ENCODE results near the gene MAN1C1. TPM values are rescaled to one million over a fixed set of nuclear protein-coding genes. Genes with fewer than 3 reads are reported as not detected.

The MAN1C1 gene
- total and polyA plus RNA-seq, 4 donors, result 4.6 to 14.7 (median 13.1) TPM

DNA sequence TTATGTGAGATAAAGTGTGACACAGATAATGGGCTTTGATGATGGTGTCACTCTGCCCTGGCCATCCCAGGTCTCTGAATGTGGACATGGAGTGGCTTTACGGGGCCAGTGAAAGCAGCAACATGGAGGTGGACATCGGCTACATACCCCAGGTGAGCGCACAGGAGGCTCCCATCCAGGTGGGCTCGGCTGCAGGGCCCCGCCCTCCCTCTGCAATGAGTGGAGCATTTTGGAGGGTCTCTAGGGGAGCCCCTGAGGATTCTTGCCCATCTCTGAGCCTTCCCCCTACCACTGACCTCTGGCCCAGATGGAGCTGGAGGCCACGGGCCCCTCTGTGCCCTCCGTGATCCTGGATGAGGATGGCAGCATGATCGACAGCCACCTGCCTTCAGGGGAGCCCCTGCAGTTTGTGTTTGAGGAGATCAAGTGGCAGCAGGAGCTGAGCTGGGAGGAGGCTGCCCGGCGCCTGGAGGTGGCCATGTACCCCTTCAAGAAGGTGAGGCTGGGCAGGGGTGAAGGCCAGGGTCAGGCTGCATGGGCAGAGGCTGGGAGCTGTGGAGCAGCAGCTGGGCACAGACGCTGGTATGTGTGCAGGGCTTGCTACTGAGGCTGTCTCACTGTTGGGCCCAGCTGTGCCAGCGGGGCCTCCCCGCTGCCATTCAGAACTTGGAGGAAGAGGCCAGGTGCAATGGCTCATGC, 194.9 kb downstream of the MAN1C1 start:
- peaks cover 0 to under 1% (median 0%) of the 10 kb centered on the region in 5 donors for H3K4me1 ChIP-seq (ENCODE audit: control insufficient read depth in 5 of 5, insufficient read depth in 5 of 5, low read length in 5 of 5)
- H3K36me3 ChIP-seq (ENCODE audit: control insufficient read depth in 4 of 4, insufficient read depth in 4 of 4, low read length in 4 of 4), result peaks cover 0 to 55% (median 12%) of the 10 kb centered on the region in 4 donors
- WGBS, 2 donors, result 94 to 96% methylated on average over 13 of the region's 13 CpGs
- ATAC-seq (ENCODE audit: insufficient read depth, low FRiP score) (no peak), DNase-seq (no peak)
- no peaks in the 10 kb centered on the region for H3K9me3 ChIP-seq (ENCODE audit: control insufficient read depth in 4 of 4, insufficient read depth in 3 of 4, low read length in 3 of 4)
- TF ChIP-seq, protein P1, sequence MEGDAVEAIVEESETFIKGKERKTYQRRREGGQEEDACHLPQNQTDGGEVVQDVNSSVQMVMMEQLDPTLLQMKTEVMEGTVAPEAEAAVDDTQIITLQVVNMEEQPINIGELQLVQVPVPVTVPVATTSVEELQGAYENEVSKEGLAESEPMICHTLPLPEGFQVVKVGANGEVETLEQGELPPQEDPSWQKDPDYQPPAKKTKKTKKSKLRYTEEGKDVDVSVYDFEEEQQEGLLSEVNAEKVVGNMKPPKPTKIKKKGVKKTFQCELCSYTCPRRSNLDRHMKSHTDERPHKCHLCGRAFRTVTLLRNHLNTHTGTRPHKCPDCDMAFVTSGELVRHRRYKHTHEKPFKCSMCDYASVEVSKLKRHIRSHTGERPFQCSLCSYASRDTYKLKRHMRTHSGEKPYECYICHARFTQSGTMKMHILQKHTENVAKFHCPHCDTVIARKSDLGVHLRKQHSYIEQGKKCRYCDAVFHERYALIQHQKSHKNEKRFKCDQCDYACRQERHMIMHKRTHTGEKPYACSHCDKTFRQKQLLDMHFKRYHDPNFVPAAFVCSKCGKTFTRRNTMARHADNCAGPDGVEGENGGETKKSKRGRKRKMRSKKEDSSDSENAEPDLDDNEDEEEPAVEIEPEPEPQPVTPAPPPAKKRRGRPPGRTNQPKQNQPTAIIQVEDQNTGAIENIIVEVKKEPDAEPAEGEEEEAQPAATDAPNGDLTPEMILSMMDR (IDR thresholded peaks at IDR 0.05; ENCODE audit: control extremely low read depth, extremely low read depth), result no peak
- no peak overlapping the region for H3K9ac ChIP-seq (ENCODE audit: insufficient read depth in 1 of 2, low read length in 2 of 2)
- no peak overlapping the region for H3K4me3 ChIP-seq
- H3K27me3 ChIP-seq (ENCODE audit: control insufficient read depth in 3 of 3, insufficient read depth in 3 of 3, low read length in 2 of 3), result no peaks in the 10 kb centered on the region
- H3K27ac ChIP-seq (ENCODE audit: low read depth in 1 of 2, low read length in 1 of 2), result no peak overlapping the region

DNA sequence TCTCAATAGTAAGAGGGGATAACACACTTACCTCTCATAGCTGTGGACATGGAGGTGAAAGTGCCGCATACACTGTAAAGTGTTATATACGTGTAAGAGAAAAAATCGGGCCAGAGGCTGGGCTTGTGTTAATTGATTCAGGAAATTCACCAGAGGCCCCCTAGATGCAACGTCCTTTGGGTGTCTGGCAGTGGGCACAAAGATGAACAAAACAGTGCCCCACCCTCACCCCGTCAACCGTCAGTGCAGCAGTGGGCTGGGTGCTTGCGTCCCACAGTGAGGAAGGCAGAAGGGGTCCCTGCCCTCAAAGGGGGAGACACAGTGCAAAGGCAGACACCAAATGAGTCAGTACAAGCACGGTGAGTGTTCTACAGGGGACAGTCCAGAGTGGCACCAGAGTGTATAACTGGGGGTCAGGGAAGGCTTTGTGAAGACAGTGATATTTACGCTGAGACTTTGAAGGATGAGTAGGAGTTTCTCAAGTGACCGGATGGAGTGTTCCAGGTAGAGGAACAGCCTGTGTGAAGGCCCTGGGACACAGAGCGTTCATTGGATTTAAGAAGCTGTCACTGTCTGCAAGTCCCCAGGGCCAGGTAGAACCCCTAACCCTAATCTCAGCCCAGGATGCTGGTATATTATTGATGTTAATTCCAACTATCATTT, 196.6 kb downstream of the MAN1C1 start:
- no peak for ATAC-seq (ENCODE audit: insufficient read depth, low FRiP score)
- TF ChIP-seq, protein P1 (IDR thresholded peaks at IDR 0.05; ENCODE audit: control extremely low read depth, extremely low read depth), result no peak
- no peak overlapping the region for H3K4me3 ChIP-seq
- peaks cover 0 to 7% (median under 1%) of the 10 kb centered on the region in 5 donors for H3K4me1 ChIP-seq (ENCODE audit: control insufficient read depth in 5 of 5, insufficient read depth in 5 of 5, low read length in 5 of 5)
- no peak overlapping the region for H3K9ac ChIP-seq (ENCODE audit: insufficient read depth in 1 of 2, low read length in 2 of 2)
- WGBS, 2 donors, result 86 to 88% methylated on average over 11 of the region's 11 CpGs
- H3K36me3 ChIP-seq (ENCODE audit: control insufficient read depth in 4 of 4, insufficient read depth in 4 of 4, low read length in 4 of 4), result peaks cover 0 to 50% (median 13%) of the 10 kb centered on the region in 4 donors
- H3K27me3 ChIP-seq (ENCODE audit: control insufficient read depth in 3 of 3, insufficient read depth in 3 of 3, low read length in 2 of 3), result no peaks in the 10 kb centered on the region
- DNase-seq, result no peak
- H3K27ac ChIP-seq (ENCODE audit: low read depth in 1 of 2, low read length in 1 of 2), result no peak overlapping the region
- H3K9me3 ChIP-seq (ENCODE audit: control insufficient read depth in 4 of 4, insufficient read depth in 3 of 4, low read length in 3 of 4), result no peaks in the 10 kb centered on the region

DNA sequence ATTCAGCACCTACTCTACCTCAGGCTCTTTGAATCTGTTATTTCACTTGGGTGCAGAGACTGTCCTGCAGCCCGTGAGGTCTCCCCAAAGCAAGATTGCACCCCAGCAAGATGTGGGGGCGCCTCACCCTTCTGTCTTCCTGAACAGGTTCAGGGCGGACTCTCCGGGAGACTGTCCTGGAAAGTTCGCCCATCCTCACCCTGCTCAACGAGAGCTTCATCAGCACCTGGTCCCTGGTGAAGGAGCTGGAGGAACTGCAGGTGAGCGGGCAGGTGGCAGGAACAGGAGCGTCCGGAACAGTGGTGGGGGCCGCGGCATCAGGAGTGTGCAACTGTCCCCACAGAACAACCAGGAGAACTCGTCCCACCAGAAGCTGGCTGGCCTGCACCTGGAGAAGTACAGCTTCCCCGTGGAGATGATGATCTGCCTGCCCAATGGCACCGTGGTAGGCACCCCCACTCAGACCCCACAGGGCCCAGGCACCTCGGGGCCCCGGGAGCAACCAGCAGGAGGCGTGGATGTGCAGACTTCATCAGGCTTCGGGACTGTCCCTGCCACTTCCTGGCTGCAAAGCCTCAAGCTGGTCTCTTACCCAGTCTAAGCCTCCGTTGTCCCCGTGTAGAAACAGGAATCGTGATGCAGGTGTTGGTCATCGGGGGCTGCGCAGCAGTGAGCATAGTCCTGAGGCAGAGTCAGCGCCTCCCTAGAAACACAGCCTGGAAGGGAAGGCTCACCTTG, 197.3 kb downstream of the MAN1C1 start:
- Histone ChIP-seq H3K27ac (ENCODE audit: low read depth in 1 of 2, low read length in 1 of 2) (no peak overlapping the region), H3K9ac (ENCODE audit: insufficient read depth in 1 of 2, low read length in 2 of 2) (no peak overlapping the region), H3K4me1 (ENCODE audit: control insufficient read depth in 5 of 5, insufficient read depth in 5 of 5, low read length in 5 of 5) (peaks cover 0 to 14% (median 7%) of the 10 kb centered on the region in 5 donors), H3K27me3 (ENCODE audit: control insufficient read depth in 3 of 3, insufficient read depth in 3 of 3, low read length in 2 of 3) (no peaks in the 10 kb centered on the region), H3K4me3 (no peak overlapping the region), H3K36me3 (ENCODE audit: control insufficient read depth in 4 of 4, insufficient read depth in 4 of 4, low read length in 4 of 4) (peaks cover 0 to 45% (median 13%) of the 10 kb centered on the region in 4 donors), H3K9me3 (ENCODE audit: control insufficient read depth in 4 of 4, insufficient read depth in 3 of 4, low read length in 3 of 4) (no peaks in the 10 kb centered on the region)
- DNase-seq (no peak), ATAC-seq (ENCODE audit: insufficient read depth, low FRiP score) (no peak)
- 89 to 91% methylated on average over 24 of the region's 24 CpGs for WGBS, 2 donors
- TF ChIP-seq, protein P1 (IDR thresholded peaks at IDR 0.05; ENCODE audit: control extremely low read depth, extremely low read depth), result no peak
